ENCODE data around the gene RUNDC1. TPM values are rescaled to one million over a fixed set of nuclear protein-coding genes. Genes with fewer than 3 reads are reported as not detected.

Gene RUNDC1
- total RNA-seq, 3 donors from 2014 or later: 22.2 to 27.0 (median 26.2) TPM

DNA sequence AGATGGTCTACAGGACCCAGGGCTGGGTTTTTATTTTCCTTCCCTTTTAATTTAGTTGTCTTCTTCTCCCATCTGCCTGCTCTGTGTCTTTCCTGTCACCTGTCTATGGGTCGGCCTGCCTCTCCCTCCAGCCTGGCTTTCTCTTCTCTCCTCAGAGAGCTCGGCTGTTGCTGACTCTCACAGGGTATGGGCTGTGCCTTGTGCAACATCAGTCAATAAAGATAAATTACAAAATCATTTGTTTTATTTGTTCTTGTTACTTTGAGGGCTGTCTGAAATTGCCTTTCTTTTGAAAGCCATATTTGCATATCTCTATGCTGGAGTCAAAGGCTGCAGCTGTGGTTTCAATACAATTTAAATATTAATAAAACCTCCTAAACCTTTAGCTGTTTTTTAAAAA lies 60.3 kb downstream of the RUNDC1 start:
- no peaks in the 10 kb centered on the region for H3K36me3 ChIP-seq (ENCODE audit: low read depth)
- H3K4me3 ChIP-seq: no peak overlapping the region
- no peak for ATAC-seq
- intact Hi-C loops (cut with DNase I, micrococcal nuclease): no loop called here
- no peaks in the 10 kb centered on the region for H3K9me3 ChIP-seq
- no peaks in the 10 kb centered on the region for H3K4me1 ChIP-seq (ENCODE audit: low read depth)
- TF ChIP-seq, protein P1, sequence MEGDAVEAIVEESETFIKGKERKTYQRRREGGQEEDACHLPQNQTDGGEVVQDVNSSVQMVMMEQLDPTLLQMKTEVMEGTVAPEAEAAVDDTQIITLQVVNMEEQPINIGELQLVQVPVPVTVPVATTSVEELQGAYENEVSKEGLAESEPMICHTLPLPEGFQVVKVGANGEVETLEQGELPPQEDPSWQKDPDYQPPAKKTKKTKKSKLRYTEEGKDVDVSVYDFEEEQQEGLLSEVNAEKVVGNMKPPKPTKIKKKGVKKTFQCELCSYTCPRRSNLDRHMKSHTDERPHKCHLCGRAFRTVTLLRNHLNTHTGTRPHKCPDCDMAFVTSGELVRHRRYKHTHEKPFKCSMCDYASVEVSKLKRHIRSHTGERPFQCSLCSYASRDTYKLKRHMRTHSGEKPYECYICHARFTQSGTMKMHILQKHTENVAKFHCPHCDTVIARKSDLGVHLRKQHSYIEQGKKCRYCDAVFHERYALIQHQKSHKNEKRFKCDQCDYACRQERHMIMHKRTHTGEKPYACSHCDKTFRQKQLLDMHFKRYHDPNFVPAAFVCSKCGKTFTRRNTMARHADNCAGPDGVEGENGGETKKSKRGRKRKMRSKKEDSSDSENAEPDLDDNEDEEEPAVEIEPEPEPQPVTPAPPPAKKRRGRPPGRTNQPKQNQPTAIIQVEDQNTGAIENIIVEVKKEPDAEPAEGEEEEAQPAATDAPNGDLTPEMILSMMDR (IDR thresholded peaks at IDR 0.05): no peak
- no peak for DNase-seq

DNA sequence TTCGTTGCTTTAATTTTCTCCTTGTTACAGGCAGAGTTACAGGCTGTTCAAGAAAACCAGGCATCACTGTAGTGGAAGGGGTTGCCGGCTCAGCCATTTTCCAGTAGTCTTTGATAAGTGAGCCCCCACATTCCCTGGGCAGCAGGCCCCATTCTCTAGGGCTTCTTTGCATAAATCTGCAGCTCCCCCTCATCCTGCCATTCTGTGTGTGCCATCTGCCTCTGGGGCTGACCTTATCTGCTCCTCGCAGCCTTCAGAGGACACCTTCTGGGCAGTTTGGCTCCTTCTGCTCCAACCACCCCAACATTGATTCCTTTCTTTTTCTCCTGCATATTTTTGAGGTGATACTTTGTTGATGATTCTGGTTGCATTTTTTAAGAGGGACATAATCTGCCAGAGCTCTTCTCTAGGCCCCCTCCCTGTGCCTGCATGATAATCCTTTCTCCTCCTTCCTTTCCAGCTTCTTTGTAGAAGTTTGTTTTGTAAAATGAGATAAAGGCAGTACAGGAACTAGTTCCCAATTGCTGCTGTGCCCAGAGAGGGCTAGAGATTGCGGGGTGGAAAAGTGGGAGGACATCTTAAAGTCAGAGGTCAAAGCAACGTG lies 61.8 kb downstream of the RUNDC1 start:
- TF ChIP-seq, protein P1 (IDR thresholded peaks at IDR 0.05): no peak
- intact Hi-C loops (cut with DNase I, micrococcal nuclease): no loop called here

More for the DNA sequence above, 61.8 kb downstream of the RUNDC1 start:
- Histone ChIP-seq H3K9me3 (no peaks in the 10 kb centered on the region), H3K4me1 (ENCODE audit: low read depth) (no peaks in the 10 kb centered on the region), H3K4me3 (no peak overlapping the region), H3K36me3 (ENCODE audit: low read depth) (no peaks in the 10 kb centered on the region)
- ATAC-seq (no peak), DNase-seq (no peak)

Other genes starting within 250 kb of the RUNDC1 start
- 10 to 100 TPM; 23.8 to 53.7 (median 31.7) TPM for gene EZH1, start 235.5 kb upstream of the RUNDC1 start, total RNA-seq
- gene RAMP2, start 219.3 kb upstream of the RUNDC1 start, total RNA-seq: 10 to 100 TPM in 2 of 3 donors, 1 to 10 TPM in 1; 5.7 to 17.2 (median 10.3) TPM
- 10 to 100 TPM; 45.6 to 85.6 (median 83.3) TPM for gene VPS25, start 207.1 kb upstream of the RUNDC1 start, total RNA-seq
- 10 to 100 TPM; 17.5 to 55.8 (median 32.4) TPM for gene WNK4, start 200.0 kb upstream of the RUNDC1 start, total RNA-seq
- gene COA3, start 181.9 kb upstream of the RUNDC1 start, total RNA-seq: 100 to 1,000 TPM in 2 of 3 donors, 10 to 100 TPM in 1; 92.7 to 151 (median 148) TPM
- 1 to 10 TPM in 2 of 3 donors, under 1 TPM in 1; 0.79 to 3.3 (median 1.2) TPM for gene CNTD1, start 181.7 kb upstream of the RUNDC1 start, total RNA-seq
- 100 to 1,000 TPM; 130 to 142 (median 137) TPM for gene BECN1, start 156.3 kb upstream of the RUNDC1 start, total RNA-seq
- 100 to 1,000 TPM in 1 of 3 donors, 10 to 100 TPM in 2; 87.7 to 112 (median 91.8) TPM for gene PSME3, start 147.2 kb upstream of the RUNDC1 start, total RNA-seq
- gene AOC2, start 136.0 kb upstream of the RUNDC1 start, total RNA-seq: 1 to 10 TPM in 1 of 3 donors, under 1 TPM in 2; 0.92 to 2.1 (median 0.96) TPM
- gene AOC3, start 129.4 kb upstream of the RUNDC1 start, total RNA-seq: 100 to 1,000 TPM in 1 of 3 donors, 10 to 100 TPM in 2; 10.6 to 175 (median 25.4) TPM
- gene G6PC1, start 79.8 kb upstream of the RUNDC1 start, total RNA-seq: under 1 TPM in 1 of 3 donors, not detected in 2; 0.67 TPM
- 10 to 100 TPM; 25.9 to 30.7 (median 29.4) TPM for gene AARSD1, start 16.1 kb upstream of the RUNDC1 start, total RNA-seq
- 1 to 10 TPM; 3.8 to 5.5 (median 4.4) TPM for gene PTGES3L, start 485 bp upstream of the RUNDC1 start, total RNA-seq
- gene RPL27, start 17.9 kb downstream of the RUNDC1 start, total RNA-seq: 100 to 1,000 TPM; 459 to 804 (median 648) TPM
- gene IFI35, start 26.2 kb downstream of the RUNDC1 start, total RNA-seq: 10 to 100 TPM; 39.2 to 58.2 (median 39.3) TPM
- gene VAT1, start 41.8 kb downstream of the RUNDC1 start, total RNA-seq: 100 to 1,000 TPM in 1 of 3 donors, 10 to 100 TPM in 2; 35.2 to 142 (median 48.7) TPM
- gene RND2, start 44.7 kb downstream of the RUNDC1 start, total RNA-seq: 1 to 10 TPM in 1 of 3 donors, under 1 TPM in 2; 0.09 to 7.2 (median 0.51) TPM
- gene BRCA1, start 144.8 kb downstream of the RUNDC1 start, total RNA-seq: 10 to 100 TPM in 2 of 3 donors, 1 to 10 TPM in 1; 8.8 to 17.4 (median 10.3) TPM
- 100 to 1,000 TPM; 116 to 164 (median 119) TPM for gene NBR1, start 190.6 kb downstream of the RUNDC1 start, total RNA-seq
- gene TMEM106A, start 231.3 kb downstream of the RUNDC1 start, total RNA-seq: 10 to 100 TPM; 11.8 to 12.5 (median 12.0) TPM
- not detected for gene CCDC200, start 248.1 kb downstream of the RUNDC1 start, total RNA-seq